A549 (cell line): ENCODE results near the gene COCH.

Source experiments
- CHD2 ChIP-seq: fragments of 150-350 bp; IDR thresholded peaks from 2 replicates; pipeline ENCODE4 v1.6.1; 2014; ENCODE audit warnings: low read length; ENCODE audit not compliant: partially characterized antibody
- ESRRA ChIP-seq: fragments of 150-350 bp; IDR thresholded peaks from 2 replicates; pipeline ENCODE4 v1.6.1; 2014; ENCODE audit warnings: mild to moderate bottlenecking, low read length, borderline replicate concordance
- FOSL2 ChIP-seq, 2 experiments: fragments of 450-650 bp in 1 of 2; fragments of >200 bp in 1 of 2; sonication (Bioruptor Twin) in 1 of 2; formaldehyde crosslinking; IDR thresholded peaks; 2 replicates each; pipeline versions ENCODE4 v1.5.0 to v1.6.1; 2016 to 2020; ENCODE audit warnings: mild to moderate bottlenecking in 1 of 2, moderate library complexity in 1 of 2
- MAFK ChIP-seq: fragments of 450-650 bp; IDR thresholded peaks from 2 replicates; pipeline ENCODE4 v1.6.1; 2014; ENCODE audit not compliant: partially characterized antibody
- POLR2A ChIP-seq: IDR thresholded peaks from 2 replicates; pipeline ENCODE4 v1.6.1; 2012; ENCODE audit warnings: mild to moderate bottlenecking, low read length
- RAD21 ChIP-seq, 2 experiments: fragments of >200 bp in 1 of 2; sonication (Bioruptor Twin) in 1 of 2; formaldehyde crosslinking in 1 of 2; IDR thresholded peaks in 1 of 2; conservative IDR thresholded peaks in 1 of 2; 2 replicates in 1 of 2; 3 replicates in 1 of 2; pipeline ENCODE4 v1.6.1; 2012 to 2018; ENCODE audit warnings: inconsistent platforms in 1 of 2
- ZSCAN20 ChIP-seq: fragments of 250-450 bp; sonication (Bioruptor Pico); IDR thresholded peaks from 2 replicates; pipeline ENCODE4 v1.8.0; 2022; ENCODE audit warnings: mild to moderate bottlenecking, moderate library complexity
- TF ChIP-seq, protein P1 (sequence below): fragments of >200 bp; sonication (Bioruptor Twin); formaldehyde crosslinking; IDR thresholded peaks from 3 replicates; pipeline ENCODE4 v1.5.1; 2016
- TF ChIP-seq, protein P2 (sequence below): fragments of 150-350 bp; IDR thresholded peaks from 2 replicates; pipeline ENCODE4 v1.6.1; 2014; ENCODE audit warnings: low read depth, mild to moderate bottlenecking, low read length

DNA sequence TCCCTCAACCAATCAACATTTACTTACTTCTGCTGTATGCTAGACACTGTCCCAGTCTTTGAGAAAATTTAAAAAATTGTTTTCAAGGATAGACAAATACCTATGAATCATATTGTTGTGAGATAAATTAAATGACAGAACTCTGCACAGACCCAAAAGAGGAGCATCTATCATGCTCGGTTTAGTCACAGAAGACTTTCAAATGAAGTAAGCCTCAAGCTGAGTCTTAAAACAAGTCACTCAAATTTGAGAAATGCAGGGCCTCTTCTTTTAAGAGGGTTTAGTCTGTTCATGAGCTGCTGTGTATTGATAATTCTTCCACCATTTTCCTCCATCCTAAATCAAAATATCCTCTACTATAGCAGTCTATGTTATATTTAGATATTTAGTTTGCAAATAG, 24.4 kb upstream of the COCH start:
- no peak for TF ChIP-seq MAFK
- TF ChIP-seq, protein P1, sequence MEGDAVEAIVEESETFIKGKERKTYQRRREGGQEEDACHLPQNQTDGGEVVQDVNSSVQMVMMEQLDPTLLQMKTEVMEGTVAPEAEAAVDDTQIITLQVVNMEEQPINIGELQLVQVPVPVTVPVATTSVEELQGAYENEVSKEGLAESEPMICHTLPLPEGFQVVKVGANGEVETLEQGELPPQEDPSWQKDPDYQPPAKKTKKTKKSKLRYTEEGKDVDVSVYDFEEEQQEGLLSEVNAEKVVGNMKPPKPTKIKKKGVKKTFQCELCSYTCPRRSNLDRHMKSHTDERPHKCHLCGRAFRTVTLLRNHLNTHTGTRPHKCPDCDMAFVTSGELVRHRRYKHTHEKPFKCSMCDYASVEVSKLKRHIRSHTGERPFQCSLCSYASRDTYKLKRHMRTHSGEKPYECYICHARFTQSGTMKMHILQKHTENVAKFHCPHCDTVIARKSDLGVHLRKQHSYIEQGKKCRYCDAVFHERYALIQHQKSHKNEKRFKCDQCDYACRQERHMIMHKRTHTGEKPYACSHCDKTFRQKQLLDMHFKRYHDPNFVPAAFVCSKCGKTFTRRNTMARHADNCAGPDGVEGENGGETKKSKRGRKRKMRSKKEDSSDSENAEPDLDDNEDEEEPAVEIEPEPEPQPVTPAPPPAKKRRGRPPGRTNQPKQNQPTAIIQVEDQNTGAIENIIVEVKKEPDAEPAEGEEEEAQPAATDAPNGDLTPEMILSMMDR = no peak
- no peak for TF ChIP-seq ZSCAN20 (CRISPR knock-in tag)
- TF ChIP-seq POLR2A = no peak
- no peak for TF ChIP-seq RAD21 (conservative IDR thresholded peaks at IDR 0.05 in 1 of 2, IDR thresholded peaks at IDR 0.05 in 1 of 2)
- TF ChIP-seq FOSL2 (IDR thresholded peaks at IDR 0.05) = no peak
- no peak for TF ChIP-seq FOSL2 (CRISPR knock-in tag; IDR thresholded peaks at IDR 0.05)
- no peak for TF ChIP-seq ESRRA
- TF ChIP-seq, protein P2, sequence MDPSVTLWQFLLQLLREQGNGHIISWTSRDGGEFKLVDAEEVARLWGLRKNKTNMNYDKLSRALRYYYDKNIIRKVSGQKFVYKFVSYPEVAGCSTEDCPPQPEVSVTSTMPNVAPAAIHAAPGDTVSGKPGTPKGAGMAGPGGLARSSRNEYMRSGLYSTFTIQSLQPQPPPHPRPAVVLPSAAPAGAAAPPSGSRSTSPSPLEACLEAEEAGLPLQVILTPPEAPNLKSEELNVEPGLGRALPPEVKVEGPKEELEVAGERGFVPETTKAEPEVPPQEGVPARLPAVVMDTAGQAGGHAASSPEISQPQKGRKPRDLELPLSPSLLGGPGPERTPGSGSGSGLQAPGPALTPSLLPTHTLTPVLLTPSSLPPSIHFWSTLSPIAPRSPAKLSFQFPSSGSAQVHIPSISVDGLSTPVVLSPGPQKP = no peak
- no peak for TF ChIP-seq CHD2
